SK-N-MC (cell line): Measurements from ENCODE around the gene QRICH2.
"Not testable (repeated sequence)": the region's sequence is repeated elsewhere in the genome, so short reads cannot be mapped to it uniquely, and the experiment has no call there.

ENCODE experiments used
- DNase-seq: peaks from one replicate; pipeline ENCODE4 v3.0.0-alpha.2; 2011; ENCODE audit warnings: low read depth, low spot score
- H3K27ac ChIP-seq: fragments of 200-600 bp; sonication (generic); 2 replicates; pipeline ENCODE4 v1.5.1; 2016; ENCODE audit warnings: mixed run types
- H3K36me3 ChIP-seq: fragments of 200-600 bp; sonication (generic); 2 replicates; pipeline ENCODE4 v1.6.1; 2017; ENCODE audit warnings: antibody characterized with exemption, low read length, mixed read lengths; ENCODE audit not compliant: insufficient read depth
- H3K4me3 ChIP-seq: fragments of 200-600 bp; sonication (generic); 2 replicates; pipeline ENCODE4 v1.5.1; 2016
- H3K9ac ChIP-seq: fragments of 200-600 bp; sonication (generic); 2 replicates; pipeline ENCODE4 v1.8.0; 2017; ENCODE audit warnings: mixed run types, mixed read lengths; ENCODE audit not compliant: insufficient read length
- H3K9me3 ChIP-seq: fragments of 200-600 bp; sonication (generic); 2 replicates; pipeline ENCODE4 v1.6.1; 2017; ENCODE audit warnings: low read depth, mild to moderate bottlenecking, antibody characterized with exemption, low read length, moderate library complexity, mixed read lengths
- EZH2 ChIP-seq: fragments of 200-600 bp; sonication (generic); IDR thresholded peaks from one replicate; pipeline ENCODE4 v1.6.1; 2017; ENCODE audit warnings: antibody characterized with exemption
- FOXP2 ChIP-seq: optimal IDR thresholded peaks from 2 replicates; pipeline ENCODE3; 2011; ENCODE audit warnings: mild to moderate bottlenecking, moderate library complexity; ENCODE audit not compliant: insufficient read depth; ENCODE audit errors: extremely low read length, control extremely low read depth
- POLR2AphosphoS5 ChIP-seq: IDR thresholded peaks from 2 replicates; pipeline ENCODE4 v1.6.1; 2012; ENCODE audit warnings: mild to moderate bottlenecking, low read depth, low read length, borderline replicate concordance

QRICH2 gene

DNA sequence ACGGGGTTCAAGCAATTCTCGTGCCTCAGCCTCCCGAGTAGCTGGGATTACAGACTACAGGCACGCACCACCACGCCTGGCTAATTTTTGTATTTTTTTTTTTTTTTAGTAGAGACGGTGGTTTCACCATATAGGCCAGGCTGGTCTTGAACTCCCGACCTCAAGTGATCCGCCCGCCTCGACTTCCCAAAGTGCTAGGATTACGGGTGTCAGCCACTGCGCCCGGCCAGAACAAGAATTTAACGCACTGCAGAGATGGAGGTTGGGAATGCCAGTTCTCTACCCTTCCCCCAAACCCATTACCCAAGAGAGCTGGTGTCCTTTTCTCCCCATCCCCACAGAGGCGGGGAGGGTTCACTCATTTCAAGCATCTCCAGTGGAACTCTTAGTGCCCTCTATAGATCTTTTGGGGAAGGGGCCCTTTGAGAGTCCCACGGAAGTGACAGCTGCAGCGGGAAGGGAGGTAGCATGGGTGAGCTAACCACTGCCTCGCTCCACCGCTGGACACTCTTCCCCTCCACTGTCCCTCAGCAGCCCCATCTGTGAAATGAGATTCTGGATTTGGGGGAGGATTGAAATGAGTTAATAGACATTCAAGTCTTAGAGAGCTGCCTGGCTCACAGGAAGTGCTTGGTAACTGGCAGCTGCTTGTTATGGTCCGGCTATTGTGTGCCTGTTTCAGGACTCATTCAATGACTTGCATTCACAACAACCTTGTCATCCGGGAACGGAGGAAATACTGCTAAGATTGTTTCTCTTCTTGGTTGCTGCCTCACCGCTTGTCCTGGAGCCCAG lies 46.5 kb downstream of the QRICH2 start:
- no peak for DNase-seq
- Histone ChIP-seq H3K9ac (no peak overlapping the region), H3K9me3 (no peaks in the 10 kb centered on the region), H3K4me3 (no peak overlapping the region), H3K27ac (no peak overlapping the region), H3K36me3 (no peaks in the 10 kb centered on the region)
- TF ChIP-seq POLR2AphosphoS5 = no peak
- no peak for TF ChIP-seq EZH2
- no peak for TF ChIP-seq FOXP2

DNA sequence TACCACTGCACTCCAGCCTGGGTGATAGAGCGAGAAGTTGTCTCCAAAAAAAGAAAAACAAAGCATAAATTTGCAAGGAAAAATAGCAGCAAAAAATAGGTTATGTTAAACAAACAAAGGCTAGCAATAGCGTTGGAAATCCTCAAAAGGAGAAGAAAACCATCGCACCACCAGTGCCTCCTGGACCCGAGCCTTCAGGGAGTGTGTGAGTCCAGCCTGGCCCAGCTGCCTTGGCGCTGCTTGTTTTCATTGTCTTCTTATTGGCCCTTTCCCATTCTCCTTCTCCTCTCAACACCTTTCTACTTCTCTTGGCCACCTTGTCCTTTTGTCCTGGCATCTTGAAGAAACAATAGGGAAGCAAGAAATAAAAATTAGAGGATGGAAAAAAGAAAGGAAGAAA lies 47.4 kb downstream of the QRICH2 start:
- no peak for DNase-seq
- no peak overlapping the region for H3K27ac ChIP-seq
- no peaks in the 10 kb centered on the region for H3K9me3 ChIP-seq
- no peaks in the 10 kb centered on the region for H3K36me3 ChIP-seq
- no peak overlapping the region for H3K4me3 ChIP-seq
- no peak overlapping the region for H3K9ac ChIP-seq
- TF ChIP-seq EZH2 (no peak), FOXP2 (no peak), POLR2AphosphoS5 (no peak)

DNA sequence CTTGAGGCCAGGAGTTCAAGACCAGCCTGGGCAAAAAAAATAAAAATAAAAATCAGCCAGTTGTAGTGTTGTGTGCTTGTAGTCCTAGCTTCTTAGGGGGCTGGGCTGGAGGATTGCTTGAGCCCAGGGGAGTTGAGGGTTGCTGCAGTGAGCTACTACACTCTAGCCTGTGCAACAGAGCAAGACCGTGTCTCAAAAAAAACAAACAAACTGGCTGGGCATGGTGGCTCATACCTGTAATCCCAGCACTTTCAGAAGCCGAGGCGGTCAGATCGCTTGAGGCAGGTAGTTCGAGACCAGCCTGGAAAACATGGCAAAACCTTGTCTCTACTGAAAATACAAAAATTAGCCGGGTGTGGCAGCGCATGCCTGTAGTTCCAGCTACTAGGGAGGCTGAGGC lies 47.9 kb downstream of the QRICH2 start:
- H3K4me3 ChIP-seq = no peak overlapping the region
- no peaks in the 10 kb centered on the region for H3K36me3 ChIP-seq
- no peak overlapping the region for H3K9ac ChIP-seq
- TF ChIP-seq FOXP2 = no peak
- TF ChIP-seq POLR2AphosphoS5 = no peak
- TF ChIP-seq EZH2 = no peak
- no peak for DNase-seq
- H3K9me3 ChIP-seq = no peaks in the 10 kb centered on the region
- no peak overlapping the region for H3K27ac ChIP-seq

DNA sequence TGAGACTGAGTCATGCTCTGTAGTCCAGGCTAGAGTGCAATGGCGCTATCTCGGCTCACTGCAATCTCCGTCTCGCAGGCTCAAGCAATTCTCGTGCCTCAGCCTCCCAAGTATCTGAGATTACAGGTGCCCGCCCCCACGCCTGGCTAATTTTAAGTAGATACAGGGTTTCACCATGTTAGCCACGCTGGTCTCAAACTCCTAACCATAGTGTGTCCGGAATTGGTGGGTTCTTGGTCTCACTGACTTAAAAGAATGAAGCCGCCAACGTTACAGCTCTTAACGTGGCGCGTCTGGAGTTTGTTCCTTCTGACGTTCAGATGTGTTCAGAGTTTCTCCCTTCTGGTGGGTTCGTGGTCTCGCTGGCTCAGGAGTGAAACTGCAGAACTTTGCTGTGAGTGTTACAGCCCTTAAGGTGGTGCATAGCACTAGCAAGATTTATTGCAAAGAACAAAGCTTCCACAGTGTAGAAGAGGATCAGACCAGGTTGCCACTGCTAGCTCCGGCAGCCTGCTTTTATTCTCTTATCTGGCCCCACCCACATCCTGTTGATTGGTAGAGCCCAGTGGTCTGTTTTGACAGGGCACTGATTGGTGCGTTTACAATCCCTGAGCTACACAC lies 51.5 kb downstream of the QRICH2 start:
- DNase-seq, H3K27ac ChIP-seq, H3K36me3 ChIP-seq, H3K9me3 ChIP-seq, H3K4me3 ChIP-seq, H3K9ac ChIP-seq: not testable (repeated sequence)

DNA sequence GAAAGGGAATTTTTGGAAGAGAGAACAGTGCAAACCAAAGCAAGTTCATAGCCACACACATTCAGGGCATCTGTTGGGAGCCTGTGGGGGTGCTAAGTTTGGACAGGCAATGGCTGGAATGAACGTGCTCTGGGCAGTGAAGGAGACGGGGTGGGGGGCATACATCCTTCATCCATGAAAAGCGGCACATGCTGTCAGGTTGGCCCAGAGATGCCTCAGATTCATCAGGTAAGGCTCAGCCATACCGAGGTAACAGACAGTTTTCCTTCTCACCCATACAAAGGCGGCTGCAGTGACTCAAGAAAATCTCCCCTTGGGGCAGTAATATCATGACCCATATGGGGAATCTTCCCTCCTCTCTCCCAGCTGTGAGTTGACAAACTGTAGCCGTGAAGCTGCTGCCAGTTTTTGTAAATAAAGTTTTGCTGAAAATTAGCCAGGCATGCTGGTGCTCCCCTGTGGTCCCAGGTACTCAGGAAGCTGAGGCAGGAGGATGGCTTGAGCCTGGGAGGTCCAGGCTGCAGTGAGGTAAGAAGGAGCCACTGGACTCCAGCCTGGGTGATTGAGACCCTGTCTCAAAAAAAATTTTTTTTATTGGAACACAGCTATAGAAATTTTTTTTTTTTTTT lies 52.2 kb downstream of the QRICH2 start:
- Histone ChIP-seq H3K27ac (no peak overlapping the region), H3K9ac (no peak overlapping the region), H3K36me3 (no peaks in the 10 kb centered on the region), H3K4me3 (no peak overlapping the region), H3K9me3 (no peaks in the 10 kb centered on the region)
- no peak for TF ChIP-seq EZH2
- no peak for TF ChIP-seq POLR2AphosphoS5
- no peak for TF ChIP-seq FOXP2
- DNase-seq = no peak

DNA sequence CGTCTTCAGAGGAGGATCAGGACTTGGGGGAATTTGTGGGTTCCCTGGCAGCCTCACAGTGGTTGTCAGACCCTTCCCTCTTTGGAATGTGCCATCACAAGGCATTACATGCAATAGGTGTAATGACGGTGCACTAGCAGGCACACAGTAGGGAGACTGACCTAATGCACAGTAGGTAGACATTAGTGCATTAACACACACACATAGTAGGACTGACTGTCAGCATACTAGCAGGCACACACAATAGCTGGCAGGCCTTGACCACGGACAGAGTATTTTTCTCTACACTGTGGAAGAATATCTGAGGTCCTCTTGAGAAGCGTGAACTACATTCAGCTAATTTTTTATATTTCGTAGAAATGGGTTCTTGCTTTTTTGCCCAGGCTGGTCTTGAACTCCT lies 53.8 kb downstream of the QRICH2 start:
- no peak for DNase-seq
- Histone ChIP-seq H3K4me3 (no peak overlapping the region), H3K9ac (no peak overlapping the region), H3K36me3 (no peaks in the 10 kb centered on the region), H3K9me3 (no peaks in the 10 kb centered on the region), H3K27ac (no peak overlapping the region)
- no peak for TF ChIP-seq FOXP2
- TF ChIP-seq POLR2AphosphoS5 = no peak
- TF ChIP-seq EZH2 = no peak

DNA sequence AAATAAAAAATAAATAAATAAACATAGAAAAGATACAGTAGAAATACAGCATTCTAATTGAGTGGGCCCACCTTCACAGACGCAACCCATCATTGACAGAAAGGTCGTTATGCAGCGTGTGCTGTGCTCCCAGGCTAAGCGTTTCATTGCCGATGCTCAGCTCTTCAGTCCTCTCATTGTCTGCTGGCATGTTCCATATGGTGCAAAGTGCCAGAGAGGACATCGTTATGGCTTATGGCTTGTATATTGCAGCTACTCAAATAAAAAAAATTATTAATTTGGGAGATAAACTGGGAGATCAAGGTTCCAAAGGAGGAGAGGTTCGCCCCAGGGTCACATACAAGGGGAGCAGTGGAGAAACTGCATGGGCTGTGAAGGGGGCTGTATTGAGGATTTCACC lies 54.2 kb downstream of the QRICH2 start:
- no peaks in the 10 kb centered on the region for H3K9me3 ChIP-seq
- no peak for DNase-seq
- no peak overlapping the region for H3K9ac ChIP-seq
- TF ChIP-seq FOXP2 = no peak
- no peak for TF ChIP-seq POLR2AphosphoS5
- no peak for TF ChIP-seq EZH2
- no peak overlapping the region for H3K27ac ChIP-seq
- no peaks in the 10 kb centered on the region for H3K36me3 ChIP-seq
- no peak overlapping the region for H3K4me3 ChIP-seq

DNA sequence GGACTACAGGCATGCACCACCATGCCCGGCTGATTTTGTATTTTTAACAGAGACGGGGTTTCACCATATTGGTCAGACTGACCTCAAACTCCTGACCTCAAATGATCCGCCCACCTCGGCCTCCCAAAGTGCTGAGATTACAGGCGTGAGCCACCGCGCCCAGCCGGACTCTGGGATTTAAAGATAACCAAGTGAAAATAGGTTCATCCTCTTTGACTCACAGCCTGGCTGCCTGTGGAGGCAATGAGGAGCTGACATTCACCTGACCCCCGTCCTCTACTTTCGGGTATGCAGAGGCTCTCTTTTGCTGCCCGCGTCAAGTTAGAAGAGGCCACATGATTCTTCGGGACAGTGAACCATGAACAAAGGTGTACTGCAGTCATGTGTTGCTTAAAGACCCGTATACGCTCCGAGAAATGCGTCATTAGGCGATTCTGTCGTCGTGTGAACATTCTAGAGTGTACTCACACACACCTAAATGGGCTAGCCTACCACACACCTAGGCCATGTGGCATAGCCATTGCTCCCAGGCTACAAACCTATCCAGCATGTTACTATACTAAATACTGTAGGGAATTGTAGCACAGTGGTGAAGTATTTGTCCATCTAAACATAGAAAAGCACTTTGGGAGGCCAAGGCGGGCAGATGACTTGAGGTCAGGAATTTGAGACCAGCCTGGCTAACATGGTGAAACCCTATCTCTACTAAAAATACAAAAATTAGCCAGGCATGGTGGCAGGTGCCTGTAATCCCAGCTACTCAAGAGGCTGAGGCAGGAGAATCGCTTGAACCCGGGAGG lies 54.9 kb downstream of the QRICH2 start:
- H3K9ac ChIP-seq, H3K36me3 ChIP-seq, H3K27ac ChIP-seq, DNase-seq, H3K4me3 ChIP-seq, H3K9me3 ChIP-seq: not testable (repeated sequence)
